T-helper 1 cell (primary cell): ENCODE results near the gene FAM120A.
A peak's percentile ranks its signal among the peaks of the same experiment; 100 is the strongest.
"Not testable (repeated sequence)": the region's sequence is repeated elsewhere in the genome, so short reads cannot be mapped to it uniquely, and the experiment has no call there.

Experiments used
- DNase-seq, 5 donors: peaks; one replicate each; pipeline ENCODE4 v3.0.0-alpha.2; 2012 to 2020

FAM120A gene

DNA sequence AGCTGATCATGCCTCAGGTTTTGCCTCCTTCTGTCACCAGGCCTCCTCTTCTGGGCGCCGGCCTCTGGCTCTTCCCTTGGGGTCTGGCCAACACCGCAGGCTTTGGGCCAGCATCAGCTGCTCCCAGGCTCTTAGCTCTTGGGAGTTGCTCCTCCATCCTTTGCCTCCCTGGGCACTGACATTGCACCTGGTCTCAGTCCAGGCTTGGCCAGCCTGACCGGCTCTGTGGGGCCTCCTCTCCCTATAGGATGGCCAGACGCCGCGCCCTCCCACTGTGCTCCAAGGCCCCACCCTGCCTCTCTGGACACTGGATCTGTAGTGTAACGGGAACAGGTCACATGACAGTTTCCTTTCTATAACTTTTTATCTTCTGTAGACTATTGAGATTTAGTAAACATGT, 59.7 kb downstream of the FAM120A start:
- DNase-seq: not testable (repeated sequence)

GRCh38 chr9:93512170-93512812, 60.8 kb downstream of the FAM120A start:
- DNase-seq: not testable (repeated sequence)

DNA sequence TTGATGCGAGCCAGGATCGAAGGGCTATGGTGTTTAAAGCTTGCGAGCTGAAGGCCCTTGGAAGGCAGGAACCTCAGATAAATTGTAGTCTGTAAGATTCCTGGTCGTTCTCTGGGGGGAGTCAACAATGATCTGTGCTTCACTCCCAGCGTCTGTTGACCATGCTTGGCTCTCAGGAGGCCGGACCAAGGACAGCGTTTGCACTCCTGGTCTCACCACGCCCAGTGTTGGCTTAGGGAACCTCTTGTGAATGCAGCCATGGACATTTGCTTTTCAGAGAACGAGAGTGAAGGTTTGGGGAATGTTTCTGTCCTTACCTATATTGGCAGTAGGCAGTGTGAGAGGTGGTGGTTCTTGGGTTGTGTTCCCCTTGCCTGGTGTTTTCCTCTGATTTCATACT, 62.1 kb downstream of the FAM120A start:
- DNase-seq: no peak

- DNase-seq: no peak
Observed at GRCh38 chr9:93517331-93517730, 65.8 kb downstream of the FAM120A start.

- DNase-seq: peak in 1 of 5 donors; percentile 8
Observed at GRCh38 chr9:93520523-93520922, 69.0 kb downstream of the FAM120A start.

- DNase-seq: no peak
Observed at GRCh38 chr9:93522736-93523135, 71.3 kb downstream of the FAM120A start.

DNA sequence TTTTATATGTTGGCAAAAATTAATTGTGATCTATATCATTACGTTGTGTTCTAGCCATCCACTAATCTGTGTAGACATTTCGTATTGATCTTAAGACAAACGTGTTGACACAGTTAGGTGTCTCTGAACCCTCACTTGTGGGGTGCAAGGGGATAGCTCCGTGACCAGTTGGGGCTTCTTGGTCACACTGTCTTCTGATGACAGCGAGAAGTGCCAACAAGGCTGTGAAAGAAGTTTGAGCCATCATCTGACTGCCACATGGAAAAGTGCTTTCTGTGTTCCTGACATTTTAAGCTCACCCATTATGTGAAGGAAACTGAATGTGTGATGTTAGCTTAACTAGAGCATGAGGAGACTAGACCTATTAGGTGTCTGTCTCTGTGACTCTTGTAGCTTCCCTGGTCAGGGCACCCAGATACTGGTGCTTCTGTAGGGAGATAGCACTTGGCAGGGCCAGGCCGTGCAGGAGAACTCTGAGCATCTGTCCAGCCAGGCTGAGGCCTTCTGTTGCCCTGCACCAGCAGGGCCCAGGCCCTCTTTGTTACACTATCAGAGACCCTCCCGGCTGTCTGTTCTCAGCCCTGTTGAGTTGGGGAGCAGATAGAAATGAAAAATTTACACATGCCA, 72.1 kb downstream of the FAM120A start:
- DNase-seq: no peak

DNA sequence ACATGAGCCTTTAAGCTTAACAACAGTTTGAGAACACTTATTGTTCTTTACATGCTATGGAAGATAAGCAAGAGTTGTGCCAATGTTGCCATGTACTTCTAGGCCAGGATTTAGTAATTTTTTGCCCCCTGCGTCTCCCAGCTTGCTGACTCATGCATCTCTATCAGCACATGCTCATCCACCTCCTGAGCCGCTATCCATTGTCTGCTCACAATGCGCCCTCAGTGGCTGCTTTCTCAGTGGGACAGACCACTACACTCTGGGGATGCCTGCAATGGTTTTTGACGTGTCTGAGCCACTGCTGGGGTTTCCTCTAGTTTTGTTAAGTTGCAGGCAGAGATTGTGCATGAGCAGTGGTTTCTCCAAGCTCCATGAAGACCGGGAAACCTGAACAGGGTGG, 74.0 kb downstream of the FAM120A start:
- DNase-seq: no peak

DNA sequence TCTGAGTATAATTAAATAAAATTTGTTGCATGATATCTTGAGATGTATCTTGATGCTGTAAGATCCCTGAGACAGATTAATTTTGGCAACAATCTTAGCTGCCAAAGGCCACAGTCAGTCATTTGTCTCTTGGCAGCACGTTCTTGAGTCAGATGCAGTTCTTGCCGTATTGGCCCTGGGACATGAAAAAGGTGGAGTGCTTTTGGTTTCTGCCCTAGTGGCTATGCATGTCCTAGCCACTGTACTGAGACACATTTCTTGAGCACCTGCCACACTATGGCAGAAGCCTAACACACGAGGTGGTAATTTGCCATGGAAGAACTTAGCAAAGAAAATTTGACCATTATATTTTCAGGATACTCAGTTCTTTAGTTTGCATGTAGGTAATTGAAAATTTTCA, 79.9 kb downstream of the FAM120A start:
- DNase-seq: peak in 1 of 5 donors; percentile 11

DNA sequence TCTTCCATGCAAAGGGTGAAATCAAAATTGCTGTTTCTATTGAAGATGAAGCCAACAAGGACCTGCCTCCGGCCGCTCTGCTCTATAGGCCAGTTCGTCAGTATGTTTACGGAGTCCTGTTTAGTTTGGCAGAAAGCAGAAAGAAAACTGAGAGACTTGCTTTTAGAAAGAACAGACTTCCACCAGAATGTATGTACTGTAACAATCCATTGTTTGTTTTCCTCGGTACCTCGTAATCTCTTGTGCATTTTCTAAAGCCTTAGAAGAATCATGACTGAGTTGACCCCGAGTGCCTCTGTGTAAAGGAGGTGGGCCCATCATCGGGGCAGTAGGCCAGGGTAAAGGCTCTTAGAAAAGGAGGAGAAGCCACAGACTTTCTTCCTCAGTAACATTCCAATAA, 80.7 kb downstream of the FAM120A start:
- no peak for DNase-seq

GRCh38 chr9:93533863-93534262, 82.4 kb downstream of the FAM120A start:
- DNase-seq: no peak

GRCh38 chr9:93536167-93536566, 84.7 kb downstream of the FAM120A start:
- DNase-seq: no peak

GRCh38 chr9:93536874-93537273, 85.4 kb downstream of the FAM120A start:
- no peak for DNase-seq

DNA sequence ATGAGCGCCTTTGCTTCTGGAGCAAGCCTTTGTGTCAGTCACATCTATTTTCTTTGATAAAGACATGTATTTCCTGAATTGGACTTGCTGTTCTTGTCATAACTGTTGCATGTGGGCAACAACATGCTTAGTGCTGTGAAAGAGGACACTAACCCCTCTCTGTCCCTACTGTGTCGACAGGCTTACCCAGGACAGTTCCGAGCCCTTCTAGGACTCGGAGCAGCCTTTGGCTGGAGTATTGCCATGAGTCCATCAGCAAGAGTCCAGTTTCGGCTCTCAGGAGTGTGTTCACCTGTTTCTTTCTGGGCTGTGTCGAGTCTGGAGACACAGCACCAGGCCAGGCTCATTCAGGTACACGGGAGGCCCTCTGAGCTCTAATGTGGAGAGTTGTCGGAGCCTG, 88.8 kb downstream of the FAM120A start:
- DNase-seq: no peak

GRCh38 chr9:93541005-93541404, 89.5 kb downstream of the FAM120A start:
- DNase-seq: no peak

DNA sequence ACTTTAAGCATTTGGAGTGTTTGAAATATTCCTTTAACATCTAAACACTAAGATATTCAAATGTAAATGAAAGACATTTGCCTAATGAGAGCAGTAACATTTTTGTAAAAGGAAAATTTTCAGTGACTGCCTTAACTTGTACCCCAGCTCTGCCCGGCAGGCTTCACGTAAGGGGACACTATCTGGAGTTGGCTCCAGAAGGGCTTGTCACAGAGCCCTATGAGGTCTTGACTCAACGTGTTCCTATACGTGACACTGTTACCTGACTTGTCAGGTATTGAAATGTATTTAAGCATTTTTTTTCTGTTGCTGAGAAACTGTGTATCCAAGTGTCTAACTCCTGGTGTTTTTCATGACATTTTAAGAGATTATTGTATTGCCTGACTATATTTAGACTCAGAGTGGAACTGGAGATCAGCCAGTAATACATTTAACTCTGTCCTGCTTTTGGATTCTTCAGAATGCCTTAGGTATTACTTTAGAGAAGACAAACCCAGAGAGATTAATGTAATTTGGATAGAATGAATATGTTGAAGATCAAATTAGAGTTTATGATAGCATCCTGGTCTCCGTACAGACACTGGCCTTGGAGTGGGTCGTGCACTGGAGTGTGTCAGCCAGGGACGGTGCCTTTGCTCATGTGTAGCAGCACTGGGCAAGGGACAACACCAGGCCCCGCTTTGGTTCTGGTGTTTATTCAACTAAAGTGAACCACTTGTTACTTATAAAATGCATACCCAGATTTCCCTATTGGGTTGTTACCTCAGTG, 90.3 kb downstream of the FAM120A start:
- no peak for DNase-seq

DNA sequence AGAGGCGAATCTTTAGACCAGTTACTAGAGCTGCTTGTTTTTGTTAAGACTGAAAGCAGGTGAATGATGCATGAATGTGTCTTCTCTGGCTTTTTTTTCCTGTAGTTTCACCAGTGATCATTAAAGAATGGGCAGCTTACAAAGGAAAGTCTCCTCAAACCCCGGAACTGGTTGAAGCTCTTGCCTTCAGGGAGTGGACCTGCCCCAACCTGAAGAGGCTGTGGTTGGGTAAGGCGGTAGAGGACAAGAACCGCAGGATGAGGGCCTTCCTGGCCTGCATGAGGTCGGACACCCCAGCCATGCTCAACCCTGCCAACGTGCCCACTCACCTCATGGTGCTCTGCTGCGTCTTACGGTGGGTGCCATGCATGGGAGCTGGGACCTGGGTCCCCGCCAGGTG, 91.6 kb downstream of the FAM120A start:
- no peak for DNase-seq

- no peak for DNase-seq
Observed at GRCh38 chr9:93546356-93546755, 94.9 kb downstream of the FAM120A start.

DNA sequence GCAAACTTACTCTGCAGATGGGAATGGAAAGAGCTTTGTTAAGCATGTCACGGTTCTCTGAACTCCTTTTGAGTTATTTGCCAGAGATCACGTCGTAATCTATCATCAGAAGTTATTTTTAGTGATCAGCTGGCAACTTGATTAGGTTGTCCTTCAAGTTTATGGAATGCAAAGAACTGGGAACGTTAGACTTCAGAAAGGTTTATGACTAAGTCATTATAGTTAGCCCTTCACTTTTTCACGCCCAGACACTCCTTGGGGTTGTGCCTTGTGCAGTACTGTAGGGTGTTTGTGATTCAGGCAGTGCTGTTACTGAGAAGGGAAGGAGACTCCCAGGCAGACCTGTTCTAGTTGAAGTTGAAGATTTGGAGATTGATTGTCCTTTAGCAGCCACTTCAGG, 98.1 kb downstream of the FAM120A start:
- no peak for DNase-seq

GRCh38 chr9:93552923-93553322, 101.4 kb downstream of the FAM120A start:
- DNase-seq: no peak

DNA sequence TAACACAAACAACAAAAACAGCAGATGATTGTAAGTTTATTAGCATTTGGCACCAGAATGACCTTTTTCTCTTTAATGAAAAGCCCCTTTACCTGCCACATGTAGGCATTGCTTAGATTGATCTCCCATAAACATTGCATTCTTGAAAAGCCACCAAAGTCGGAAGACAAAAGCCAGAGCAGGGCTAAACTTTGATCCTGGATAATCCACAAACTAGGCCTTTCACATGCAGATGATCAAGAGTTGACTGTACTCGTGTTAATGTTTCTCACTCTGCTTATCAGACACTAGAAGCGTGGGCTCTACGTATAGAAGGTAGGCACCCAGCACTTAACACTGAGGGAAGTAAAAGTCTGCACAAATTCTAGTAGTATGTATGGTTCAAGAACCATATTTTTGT, 103.9 kb downstream of the FAM120A start:
- no peak for DNase-seq

DNA sequence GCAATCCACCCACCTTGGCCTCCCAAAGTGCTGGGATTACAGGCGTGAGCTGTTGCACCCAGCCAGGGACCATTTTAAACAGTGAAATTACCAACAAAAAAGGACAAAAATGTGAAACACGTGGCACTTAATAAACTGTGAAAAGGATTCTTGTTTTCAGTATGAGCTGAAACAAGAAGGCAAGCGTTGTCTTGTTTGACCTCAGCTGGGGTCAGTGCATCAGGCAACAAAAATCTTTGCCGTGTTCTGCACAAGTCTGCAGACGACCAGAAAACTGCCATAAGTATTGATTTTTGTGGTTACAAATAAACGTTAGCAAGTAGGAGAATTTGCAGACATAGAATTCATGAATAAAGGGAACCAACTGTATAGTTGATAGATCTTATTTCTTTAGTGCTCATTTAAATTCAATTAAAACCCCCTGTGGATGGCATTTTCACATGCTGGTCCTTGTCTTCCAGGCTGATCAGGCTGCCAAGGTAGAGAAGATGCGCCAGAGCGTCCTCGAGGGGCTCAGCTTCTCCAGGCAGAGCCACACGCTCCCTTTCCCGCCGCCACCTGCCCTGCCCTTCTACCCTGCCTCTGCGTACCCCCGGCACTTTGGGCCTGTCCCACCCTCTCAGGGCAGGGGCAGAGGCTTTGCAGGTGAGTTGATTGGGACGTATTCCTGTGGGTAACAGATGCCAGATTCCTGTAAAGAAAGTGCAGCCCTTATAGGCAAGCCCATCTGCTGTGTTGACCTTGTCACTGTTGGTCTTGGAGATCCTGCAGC, 106.1 kb downstream of the FAM120A start:
- no peak for DNase-seq

DNA sequence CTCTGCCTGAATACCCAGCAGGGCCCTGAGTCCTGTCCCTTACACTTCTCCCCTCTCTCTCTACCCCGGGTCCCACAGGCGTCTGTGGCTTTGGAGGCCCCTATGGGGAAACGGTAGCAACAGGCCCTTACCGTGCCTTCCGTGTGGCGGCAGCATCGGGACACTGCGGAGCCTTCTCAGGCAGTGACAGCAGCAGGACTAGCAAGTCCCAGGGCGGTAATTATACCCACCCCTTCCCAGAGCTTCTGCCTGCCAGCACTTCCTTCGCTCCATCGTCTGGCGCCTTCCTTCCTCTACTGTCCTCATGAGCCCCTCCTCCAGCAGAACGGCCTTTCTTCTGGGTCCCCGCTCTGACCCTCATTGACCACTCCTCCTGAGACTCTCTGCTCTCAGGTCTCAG, 107.0 kb downstream of the FAM120A start:
- DNase-seq: no peak
